Colonic mucosa (tissue), 4 donors: Measurements from ENCODE around the gene CCDC47. TPM values are rescaled to one million over a fixed set of nuclear protein-coding genes. Genes with fewer than 3 reads are reported as not detected.

Source experiments
- DNase-seq: peaks from one replicate; pipeline ENCODE4 v3.0.0-alpha.2; 2020
- H3K27ac ChIP-seq: fragments of 200-600 bp; one replicate; pipeline ENCODE4 v1.8.0; 2021
- H3K27me3 ChIP-seq: fragments of 200-600 bp; one replicate; pipeline ENCODE4 v1.8.0; 2021
- H3K36me3 ChIP-seq: fragments of 200-600 bp; one replicate; pipeline ENCODE4 v1.8.0; 2021
- H3K4me1 ChIP-seq: fragments of 200-600 bp; one replicate; pipeline ENCODE4 v1.8.0; 2021; ENCODE audit warnings: mild to moderate bottlenecking
- H3K4me3 ChIP-seq: fragments of 200-600 bp; one replicate; pipeline ENCODE4 v1.8.0; 2021
- H3K9ac ChIP-seq, 2 donors: one replicate each; pipeline ENCODE4 v1.7.0; 2013; ENCODE audit warnings: control low read depth in 2 of 2, low read depth in 2 of 2, low read length in 2 of 2
- H3K9me3 ChIP-seq: fragments of 200-600 bp; one replicate; pipeline ENCODE4 v1.8.0; 2021
- CTCF ChIP-seq: fragments of 200-600 bp; IDR thresholded peaks from one replicate; pipeline ENCODE4 v1.8.0; 2022; ENCODE audit warnings: antibody characterized with exemption, mild to moderate bottlenecking
- intact Hi-C: fragments of 100-400 bp; cut with DNase I; formaldehyde crosslinking; loops from one replicate; pipeline ENCODE4 v1.14.1; 2022
- total RNA-seq, 2 donors: library from RNA; stranded (reverse); fragmentation: NEBNext Ultra II Directional in 1 of 2; extraction: Animal tissue kit (Norgen Biotek cat#: 25700) in 1 of 2; gene quantifications; one replicate each; pipeline ENCODE4 v1.2.1, GENCODE V29; 2021
- donor health status: healthy.
- donor health status: DM: no; HTN: no; CAD: no.
- donor health status: DM: no; HTN: no; CAD: no.

The CCDC47 gene
- total RNA-seq, 2 donors from 2014 or later = 128 to 145 TPM

- H3K9ac ChIP-seq = no peak overlapping the region
- H3K27ac ChIP-seq = no peak overlapping the region
- H3K4me1 ChIP-seq = no peaks in the 10 kb centered on the region
- H3K9me3 ChIP-seq = no peaks in the 10 kb centered on the region
- peaks cover 21% of the 10 kb centered on the region for H3K36me3 ChIP-seq
- no peak overlapping the region for H3K4me3 ChIP-seq
- TF ChIP-seq CTCF = no peak
- no peaks in the 10 kb centered on the region for H3K27me3 ChIP-seq
- DNase-seq = no peak
- intact Hi-C loops = loop anchor here (10.0 kb wide), 1 partner anchor 45 kb away; the partner anchor contains the start of genes CCDC47 and DDX42
Measured at GRCh38 chr17:63819585-63820537, 46.5 kb upstream of the CCDC47 start.

GRCh38 chr17:63819131-63819530 lies 45.7 kb upstream of the CCDC47 start:
- Histone ChIP-seq H3K9ac (no peak overlapping the region), H3K9me3 (no peaks in the 10 kb centered on the region), H3K4me1 (no peaks in the 10 kb centered on the region), H3K27me3 (no peaks in the 10 kb centered on the region), H3K36me3 (peaks cover 18% of the 10 kb centered on the region), H3K4me3 (no peak overlapping the region), H3K27ac (no peak overlapping the region)
- intact Hi-C loops = no loop called here
- TF ChIP-seq CTCF = no peak
- no peak for DNase-seq

GRCh38 chr17:63817736-63818385 lies 44.5 kb upstream of the CCDC47 start:
- H3K9ac ChIP-seq = no peak overlapping the region
- H3K36me3 ChIP-seq = peaks cover 18% of the 10 kb centered on the region
- no peak for TF ChIP-seq CTCF
- no peak for DNase-seq
- H3K9me3 ChIP-seq = no peaks in the 10 kb centered on the region
- no peak overlapping the region for H3K27ac ChIP-seq
- no peak overlapping the region for H3K4me3 ChIP-seq
- H3K4me1 ChIP-seq = no peaks in the 10 kb centered on the region
- no peaks in the 10 kb centered on the region for H3K27me3 ChIP-seq
- intact Hi-C loops = no loop called here

GRCh38 chr17:63816669-63817068 lies 43.3 kb upstream of the CCDC47 start:
- Histone ChIP-seq H3K9me3 (no peaks in the 10 kb centered on the region), H3K4me3 (no peak overlapping the region), H3K9ac (no peak overlapping the region), H3K36me3 (peaks cover 18% of the 10 kb centered on the region), H3K27ac (no peak overlapping the region), H3K27me3 (no peaks in the 10 kb centered on the region), H3K4me1 (no peaks in the 10 kb centered on the region)
- no peak for DNase-seq
- TF ChIP-seq CTCF = no peak
- intact Hi-C loops = no loop called here

GRCh38 chr17:63816123-63816522 lies 42.7 kb upstream of the CCDC47 start:
- DNase-seq = no peak
- TF ChIP-seq CTCF = no peak
- H3K9me3 ChIP-seq = no peaks in the 10 kb centered on the region
- H3K9ac ChIP-seq = no peak overlapping the region
- H3K4me3 ChIP-seq = no peak overlapping the region
- H3K36me3 ChIP-seq = peaks cover 24% of the 10 kb centered on the region
- H3K27ac ChIP-seq = no peak overlapping the region
- no peaks in the 10 kb centered on the region for H3K4me1 ChIP-seq
- intact Hi-C loops = no loop called here
- H3K27me3 ChIP-seq = no peaks in the 10 kb centered on the region
